Measurements from ENCODE around the gene PPOX.

The PPOX gene

GRCh38 chr1:161165742-161166668, at the start of gene PPOX:
TSS of gene PPOX (plus strand) at chr1:161166426. CDS start at chr1:161166848, 422 bp downstream.
- DNase-seq (ENCODE audit: low read depth), result peak; percentile 93

- DNase-seq (ENCODE audit: low read depth), result no peak
These were observed 48.3 kb upstream of the PPOX start, which contains the start of the genes NIT1 and PFDN2 for GRCh38 chr1:161117759-161118581. TSS of gene NIT1 (plus strand) at chr1:161118105. CDS start at chr1:161118177, 72 bp downstream. TSS of gene PFDN2 (minus strand) at chr1:161118037. CDS start at chr1:161118026, 11 bp downstream.

GRCh38 chr1:161119092-161119903, 46.9 kb upstream of the PPOX start:
- DNase-seq (ENCODE audit: low read depth), result no peak

- DNase-seq (ENCODE audit: low read depth), result no peak
These were observed 45.1 kb upstream of the PPOX start for GRCh38 chr1:161121042-161121650.

- DNase-seq (ENCODE audit: low read depth), result no peak
These were observed 44.4 kb upstream of the PPOX start for GRCh38 chr1:161121834-161122233.

GRCh38 chr1:161122967-161123366, 43.3 kb upstream of the PPOX start:
- DNase-seq (ENCODE audit: low read depth), result no peak

- no peak for DNase-seq (ENCODE audit: low read depth)
These were observed 38.6 kb upstream of the PPOX start for GRCh38 chr1:161127649-161128048.

- DNase-seq (ENCODE audit: low read depth), result no peak
These were observed 37.4 kb upstream of the PPOX start for GRCh38 chr1:161128591-161129420.

- DNase-seq (ENCODE audit: low read depth), result no peak
These were observed 36.0 kb upstream of the PPOX start for GRCh38 chr1:161130266-161130665.

GRCh38 chr1:161131523-161132409, 34.5 kb upstream of the PPOX start:
- no peak for DNase-seq (ENCODE audit: low read depth)

- DNase-seq (ENCODE audit: low read depth), result peak; percentile 91
These were observed 33.6 kb upstream of the PPOX start, which contains the start of gene DEDD for GRCh38 chr1:161132410-161133219. TSS of gene DEDD (minus strand) at chr1:161132667. CDS start at chr1:161124462, 8,205 bp downstream.

- no peak for DNase-seq (ENCODE audit: low read depth)
These were observed 32.9 kb upstream of the PPOX start for GRCh38 chr1:161133220-161133740.

- DNase-seq (ENCODE audit: low read depth), result no peak
These were observed 28.3 kb upstream of the PPOX start for GRCh38 chr1:161137881-161138280.

GRCh38 chr1:161138431-161138830, 27.8 kb upstream of the PPOX start:
- no peak for DNase-seq (ENCODE audit: low read depth)

- DNase-seq (ENCODE audit: low read depth), result no peak
These were observed 26.5 kb upstream of the PPOX start for GRCh38 chr1:161139766-161140165.

GRCh38 chr1:161140755-161141400, 25.3 kb upstream of the PPOX start:
- DNase-seq (ENCODE audit: low read depth), result no peak

GRCh38 chr1:161145832-161146231, 20.4 kb upstream of the PPOX start:
- no peak for DNase-seq (ENCODE audit: low read depth)

GRCh38 chr1:161153176-161153575, 13.1 kb upstream of the PPOX start:
- DNase-seq (ENCODE audit: low read depth), result no peak
